ENCODE data around the gene SPINK2. TPM values are rescaled to one million over a fixed set of nuclear protein-coding genes. Genes with fewer than 3 reads are reported as not detected.

The SPINK2 gene
- total RNA-seq, result 1 to 10 TPM in 1 of 4 donors, under 1 TPM in 1, not detected in 2; 0.68 to 2.9 TPM

- peak; percentile 63 for DNase-seq
- in situ Hi-C loops (cut with MboI; ENCODE audit: low pct_ligation_motif_present in 1 of 4, low pct_unique_long_range_greater_than_20kb in 1 of 4, low sequenced_read_pairs in 3 of 4), result loop anchor here in 2 of 4 donors (25.0 kb wide), 1 partner anchor 259 kb away; no protein-coding TSS in a partner anchor
- Histone ChIP-seq H3K9me3 (no peaks in the 10 kb centered on the region), H3K27me3 (peaks cover 37% of the 10 kb centered on the region), H3K4me1 (peaks cover 0 to 13% (median 9%) of the 10 kb centered on the region in 4 donors), H3K27ac (no peak within 1 kb of the TSS), H3K36me3 (no peaks in the 10 kb centered on the region), H3K4me3 (peak within 1 kb of the TSS; percentile 19 to 52 (median 32))
- 3 to 10% methylated on average over 12 to 47 of the region's 58 CpGs for WGBS, 2 donors (ENCODE audit: low coverage in 1 of 2)
- TF ChIP-seq EP300 (IDR thresholded peaks at IDR 0.05; ENCODE audit: low read depth) (no peak), POLR2A (IDR thresholded peaks at IDR 0.05) (no peak), CTCF (IDR thresholded peaks at IDR 0.05) (peak in 1 of 5 experiments; percentile 15), POLR2AphosphoS5 (IDR thresholded peaks at IDR 0.05) (no peak)
- intact Hi-C loops (cut with DNase I; ENCODE audit: low total_unique reads), result no loop called here
Measured at GRCh38 chr4:56821381-56822243, at the start of gene SPINK2. Gene SPINK2, minus strand, starts transcription at chr4:56821701. Its CDS starts 39 bp downstream, at chr4:56821662.

- DNase-seq, result no peak
- in situ Hi-C loops (cut with MboI; ENCODE audit: low pct_ligation_motif_present in 1 of 4, low pct_unique_long_range_greater_than_20kb in 1 of 4, low sequenced_read_pairs in 3 of 4), result no loop called here
Measured at GRCh38 chr4:56870946-56871345, 49.4 kb upstream of the SPINK2 start.

GRCh38 chr4:56863441-56864139 lies 42.1 kb upstream of the SPINK2 start:
- no peaks in the 10 kb centered on the region for H3K9me3 ChIP-seq
- in situ Hi-C loops (cut with MboI; ENCODE audit: low pct_ligation_motif_present in 1 of 4, low pct_unique_long_range_greater_than_20kb in 1 of 4, low sequenced_read_pairs in 3 of 4) (no loop called here), intact Hi-C loops (cut with DNase I; ENCODE audit: low total_unique reads) (no loop called here)
- no peak for DNase-seq
- WGBS, 2 donors (ENCODE audit: low coverage in 1 of 2), result 85 to 100% methylated on average over 1 to 7 of the region's 7 CpGs
- no peak overlapping the region for H3K27ac ChIP-seq
- no peaks in the 10 kb centered on the region for H3K27me3 ChIP-seq
- no peaks in the 10 kb centered on the region for H3K36me3 ChIP-seq
- TF ChIP-seq POLR2A (IDR thresholded peaks at IDR 0.05) (no peak), EP300 (IDR thresholded peaks at IDR 0.05; ENCODE audit: low read depth) (no peak), CTCF (IDR thresholded peaks at IDR 0.05) (no peak), POLR2AphosphoS5 (IDR thresholded peaks at IDR 0.05) (no peak)
- no peak overlapping the region for H3K4me3 ChIP-seq
- H3K4me1 ChIP-seq, result no peaks in the 10 kb centered on the region

More at GRCh38 chr4:56870946-56871345, 49.4 kb upstream of the SPINK2 start:
- WGBS, 2 donors (ENCODE audit: low coverage in 1 of 2), result 0 to 22% methylated on average over 1 to 4 of the region's 4 CpGs
- Histone ChIP-seq H3K36me3 (no peaks in the 10 kb centered on the region), H3K4me3 (no peak overlapping the region), H3K4me1 (no peaks in the 10 kb centered on the region), H3K27me3 (no peaks in the 10 kb centered on the region), H3K27ac (no peak overlapping the region), H3K9me3 (no peaks in the 10 kb centered on the region)
- intact Hi-C loops (cut with DNase I; ENCODE audit: low total_unique reads), result no loop called here
- no peak for TF ChIP-seq EP300 (IDR thresholded peaks at IDR 0.05; ENCODE audit: low read depth)
- TF ChIP-seq CTCF (IDR thresholded peaks at IDR 0.05), result no peak
- no peak for TF ChIP-seq POLR2A (IDR thresholded peaks at IDR 0.05)
- TF ChIP-seq POLR2AphosphoS5 (IDR thresholded peaks at IDR 0.05), result no peak

- intact Hi-C loops (cut with DNase I; ENCODE audit: low total_unique reads), result no loop called here
- H3K36me3 ChIP-seq, result no peaks in the 10 kb centered on the region
- no peaks in the 10 kb centered on the region for H3K9me3 ChIP-seq
- no peak for DNase-seq
- TF ChIP-seq POLR2AphosphoS5 (IDR thresholded peaks at IDR 0.05), result no peak
- TF ChIP-seq EP300 (IDR thresholded peaks at IDR 0.05; ENCODE audit: low read depth), result no peak
- TF ChIP-seq POLR2A (IDR thresholded peaks at IDR 0.05), result no peak
- no peak for TF ChIP-seq CTCF (IDR thresholded peaks at IDR 0.05)
- no peak overlapping the region for H3K4me3 ChIP-seq
- H3K4me1 ChIP-seq, result no peaks in the 10 kb centered on the region
- no peaks in the 10 kb centered on the region for H3K27me3 ChIP-seq
- H3K27ac ChIP-seq, result no peak overlapping the region
- WGBS, 2 donors (ENCODE audit: low coverage in 1 of 2), result 16% methylated on average over 1 of the region's 1 CpG; no CpG with 5 or more reads in 1 of the 2 donors
- in situ Hi-C loops (cut with MboI; ENCODE audit: low pct_ligation_motif_present in 1 of 4, low pct_unique_long_range_greater_than_20kb in 1 of 4, low sequenced_read_pairs in 3 of 4), result no loop called here
Measured at GRCh38 chr4:56861360-56861759, 39.9 kb upstream of the SPINK2 start.

Data from transverse colon (tissue), 4 donors.